Left cardiac atrium (tissue), 4 donors: ENCODE data around the gene KRTAP3-1. TPM values are rescaled to one million over a fixed set of nuclear protein-coding genes. Genes with fewer than 3 reads are reported as not detected.
"Not testable (repeated sequence)": the region's sequence is repeated elsewhere in the genome, so short reads cannot be mapped to it uniquely, and the experiment has no call there.

Experiments
- ATAC-seq, 2 donors: fragments of 200-7000 bp; cut with Tn5 transposase; one replicate each; pipeline ENCODE4 v1.9.1; 2020; ENCODE audit warnings: mild to moderate bottlenecking in 2 of 2, moderate library complexity in 2 of 2
- DNase-seq: peaks from one replicate; pipeline ENCODE4 v3.0.0-alpha.2; 2020
- intact Hi-C, 2 donors: fragments of 100-400 bp; cut with DNase I; formaldehyde crosslinking; loops; one replicate each; pipeline versions ENCODE4 v1.14.1 to v1.15.1; 2022 to 2023
- total RNA-seq, 2 donors: library from RNA; stranded (reverse); fragmentation: NEBNext Ultra II Directional; extraction: Animal tissue kit (Norgen Biotek cat#: 25700); gene quantifications; one replicate each; pipeline ENCODE4 v1.2.1, GENCODE V29; 2021
- donor health status: DM: no; HTN: yes; CAD: no.
- donor health status: DM: no; HTN: yes; CAD: no; lungs with severe emphysema.
- donor health status: DM: yes; HTN: yes; CAD: no.
- donor health status: Dilated cardiomyopathy.

The KRTAP3-1 gene
- total RNA-seq, 2 donors from 2014 or later = not detected

GRCh38 chr17:41018541-41018940 is 9.6 kb upstream of the KRTAP3-1 start:
- ATAC-seq (no peak), DNase-seq (no peak)
- intact Hi-C loops = no loop called here

- no peak for DNase-seq
- ATAC-seq = no peak
- intact Hi-C loops = no loop called here
Observed at GRCh38 chr17:41016578-41017215, 7.8 kb upstream of the KRTAP3-1 start.

GRCh38 chr17:41015454-41015853 is 6.5 kb upstream of the KRTAP3-1 start:
- intact Hi-C loops = no loop called here
- DNase-seq (no peak), ATAC-seq (no peak)

- intact Hi-C loops = no loop called here
- DNase-seq = no peak
- ATAC-seq = no peak
Observed at GRCh38 chr17:41013606-41014005, 4.7 kb upstream of the KRTAP3-1 start.

- DNase-seq (no peak), ATAC-seq (no peak)
- intact Hi-C loops = no loop called here
Observed at GRCh38 chr17:41013181-41013580, 4.3 kb upstream of the KRTAP3-1 start.

- intact Hi-C loops = no loop called here
- no peak for DNase-seq
- no peak for ATAC-seq
Observed at GRCh38 chr17:41012326-41013120, 3.6 kb upstream of the KRTAP3-1 start.

GRCh38 chr17:41010441-41010840 is 1.5 kb upstream of the KRTAP3-1 start:
- no peak for DNase-seq
- intact Hi-C loops = no loop called here
- no peak for ATAC-seq

- intact Hi-C loops = no loop called here
- ATAC-seq (no peak), DNase-seq (no peak)
Observed at GRCh38 chr17:41009936-41010335, 1.0 kb upstream of the KRTAP3-1 start.

- intact Hi-C loops = no loop called here
- no peak for DNase-seq
- ATAC-seq = no peak
Observed at GRCh38 chr17:41009301-41009760, 403 bp upstream of the KRTAP3-1 start.

GRCh38 chr17:41004397-41004796 is 4.5 kb downstream of the KRTAP3-1 start:
- DNase-seq (no peak), ATAC-seq (no peak)
- intact Hi-C loops = no loop called here

GRCh38 chr17:41003926-41004325 is 5.0 kb downstream of the KRTAP3-1 start:
- intact Hi-C loops = no loop called here
- ATAC-seq (no peak), DNase-seq (no peak)

- intact Hi-C loops = no loop called here
- no peak for ATAC-seq
- DNase-seq = no peak
Observed at GRCh38 chr17:41002814-41003213, 6.1 kb downstream of the KRTAP3-1 start.

GRCh38 chr17:41001795-41002194 is 7.1 kb downstream of the KRTAP3-1 start:
- ATAC-seq = no peak
- intact Hi-C loops = no loop called here
- DNase-seq = no peak

- DNase-seq, ATAC-seq, intact Hi-C loops: not testable (repeated sequence)
Observed at GRCh38 chr17:40999563-40999962, 9.4 kb downstream of the KRTAP3-1 start, which contains the start of gene KRTAP3-2. Gene KRTAP3-2, minus strand, starts transcription at chr17:40999906. Its CDS starts 53 bp downstream, at chr17:40999853.

- ATAC-seq = no peak
- intact Hi-C loops = no loop called here
- no peak for DNase-seq
Observed at GRCh38 chr17:40997361-40997760, 11.6 kb downstream of the KRTAP3-1 start.

GRCh38 chr17:40996829-40997228 is 12.1 kb downstream of the KRTAP3-1 start:
- intact Hi-C loops = no loop called here
- DNase-seq = no peak

GRCh38 chr17:40995116-40995515 is 13.8 kb downstream of the KRTAP3-1 start:
- no peak for ATAC-seq
- DNase-seq = no peak
- intact Hi-C loops = no loop called here

More at GRCh38 chr17:40996829-40997228, 12.1 kb downstream of the KRTAP3-1 start:
- ATAC-seq = no peak

- DNase-seq (no peak), ATAC-seq (no peak)
- intact Hi-C loops = no loop called here
Observed at GRCh38 chr17:40993839-40994238, 15.1 kb downstream of the KRTAP3-1 start, which contains the start of gene KRTAP3-3. Gene KRTAP3-3, minus strand, starts transcription at chr17:40994164. Its CDS starts 67 bp downstream, at chr17:40994097.

GRCh38 chr17:40993084-40993483 is 15.8 kb downstream of the KRTAP3-1 start:
- DNase-seq (no peak), ATAC-seq (no peak)
- intact Hi-C loops = no loop called here

- intact Hi-C loops = no loop called here
- no peak for ATAC-seq
- no peak for DNase-seq
Observed at GRCh38 chr17:40992666-40993065, 16.3 kb downstream of the KRTAP3-1 start.
